Peyer's patch (tissue), 4 donors: Measurements from ENCODE around the gene GNG10. TPM values are rescaled to one million over a fixed set of nuclear protein-coding genes. Genes with fewer than 3 reads are reported as not detected.
A peak's percentile ranks its signal among the peaks of the same experiment; 100 is the strongest.

Experiments used
- DNase-seq, 3 donors: peaks; one replicate each; pipeline ENCODE4 v3.0.0-alpha.2; 2017 to 2019
- H3K27ac ChIP-seq, 4 donors: fragments of 200-600 bp; sonication (generic); one replicate each; pipeline ENCODE4 v1.5.1; 2016 to 2019
- H3K27me3 ChIP-seq, 2 donors: fragments of 200-600 bp; sonication (generic); one replicate each; pipeline ENCODE4 v1.5.1; 2019
- H3K36me3 ChIP-seq, 3 donors: fragments of 200-600 bp; sonication (generic); one replicate each; pipeline ENCODE4 v1.5.1; 2016 to 2019
- H3K4me1 ChIP-seq, 4 donors: fragments of 200-600 bp; sonication (generic); one replicate each; pipeline ENCODE4 v1.5.1; 2016 to 2019
- H3K4me3 ChIP-seq, 4 donors: fragments of 200-600 bp; sonication (generic); 1 replicate in 3 of 4; 2 replicates in 1 of 4; pipeline ENCODE4 v1.5.1; 2016 to 2019; ENCODE audit warnings: mild to moderate bottlenecking in 1 of 4
- H3K9me3 ChIP-seq, 4 donors: fragments of 200-600 bp; sonication (generic); one replicate each; pipeline ENCODE4 v1.5.1; 2016 to 2019; ENCODE audit warnings: mild to moderate bottlenecking in 1 of 4
- CTCF ChIP-seq, 6 experiments: fragments of 450-650 bp in 4 of 6; fragments of 200-600 bp in 2 of 6; sonication (generic) in 1 of 6; IDR thresholded peaks; one replicate each; pipeline ENCODE4 v1.5.1; 2017 to 2019; ENCODE audit warnings: antibody characterized with exemption in 6 of 6, mild to moderate bottlenecking in 3 of 6, moderate library complexity in 1 of 6
- POLR2A ChIP-seq, 2 donors: fragments of 450-650 bp; IDR thresholded peaks; one replicate each; pipeline ENCODE4 v1.5.1; 2017; ENCODE audit warnings: antibody characterized with exemption in 2 of 2, mild to moderate bottlenecking in 2 of 2, moderate library complexity in 2 of 2
- total RNA-seq, 4 donors: library from RNA; depleted of rRNA; stranded (reverse); fragments of >200 nt; gene quantifications; one replicate each; pipeline ENCODE4 v1.1.0, GENCODE V29; 2016

The GNG10 gene
- total RNA-seq, 4 donors from 2014 or later: 15.8 to 64.4 (median 31.5) TPM

GRCh38 chr9:111657051-111657450 lies 4.4 kb upstream of the GNG10 start:
- no peak for TF ChIP-seq POLR2A (IDR thresholded peaks at IDR 0.05)
- no peak for TF ChIP-seq CTCF (IDR thresholded peaks at IDR 0.05)
- Histone ChIP-seq H3K27me3 (no peaks in the 10 kb centered on the region), H3K36me3 (peaks cover 0 to 17% (median 0%) of the 10 kb centered on the region in 3 donors), H3K4me3 (no peak overlapping the region), H3K27ac (no peak overlapping the region), H3K4me1 (no peaks in the 10 kb centered on the region), H3K9me3 (no peaks in the 10 kb centered on the region)
- no peak for DNase-seq

GRCh38 chr9:111658943-111659342 lies 2.5 kb upstream of the GNG10 start:
- Histone ChIP-seq H3K36me3 (peaks cover 0 to 6% (median 0%) of the 10 kb centered on the region in 3 donors), H3K27ac (no peak overlapping the region), H3K27me3 (no peaks in the 10 kb centered on the region), H3K4me3 (no peak overlapping the region), H3K4me1 (peaks cover 0 to 12% (median 0%) of the 10 kb centered on the region in 4 donors), H3K9me3 (no peaks in the 10 kb centered on the region)
- no peak for TF ChIP-seq POLR2A (IDR thresholded peaks at IDR 0.05)
- TF ChIP-seq CTCF (IDR thresholded peaks at IDR 0.05): no peak
- peak in 2 of 3 donors; percentile 63 to 73 for DNase-seq

- no peaks in the 10 kb centered on the region for H3K27me3 ChIP-seq
- H3K9me3 ChIP-seq: no peaks in the 10 kb centered on the region
- DNase-seq: no peak
- H3K27ac ChIP-seq: no peak overlapping the region
- peaks cover 0 to 12% (median 0%) of the 10 kb centered on the region in 4 donors for H3K4me1 ChIP-seq
- TF ChIP-seq POLR2A (IDR thresholded peaks at IDR 0.05): no peak
- no peak for TF ChIP-seq CTCF (IDR thresholded peaks at IDR 0.05)
- H3K36me3 ChIP-seq: no peaks in the 10 kb centered on the region
- H3K4me3 ChIP-seq: no peak overlapping the region
These were observed 1.7 kb upstream of the GNG10 start for GRCh38 chr9:111659691-111660090.

- Histone ChIP-seq H3K4me1 (peaks cover 0 to 12% (median 0%) of the 10 kb centered on the region in 4 donors), H3K9me3 (no peaks in the 10 kb centered on the region), H3K4me3 (peak overlapping the region; percentile 55 to 93 (median 84)), H3K27me3 (no peaks in the 10 kb centered on the region), H3K27ac (peak overlapping the region; percentile 30 to 81 (median 74)), H3K36me3 (peaks cover 0 to 5% (median 0%) of the 10 kb centered on the region in 3 donors)
- TF ChIP-seq CTCF (IDR thresholded peaks at IDR 0.05) (no peak), POLR2A (IDR thresholded peaks at IDR 0.05) (no peak)
- peak; percentile 28 to 59 (median 56) for DNase-seq
These were observed 557 bp downstream of the GNG10 start for GRCh38 chr9:111661802-111662521.

- peak overlapping the region in 3 of 4 donors; percentile 12 to 81 (median 75) for H3K27ac ChIP-seq
- no peaks in the 10 kb centered on the region for H3K27me3 ChIP-seq
- no peak for DNase-seq
- no peaks in the 10 kb centered on the region for H3K9me3 ChIP-seq
- peaks cover 0 to 12% (median 0%) of the 10 kb centered on the region in 4 donors for H3K4me1 ChIP-seq
- H3K36me3 ChIP-seq: peaks cover 0 to 13% (median 0%) of the 10 kb centered on the region in 3 donors
- peak overlapping the region; percentile 55 to 93 (median 84) for H3K4me3 ChIP-seq
- TF ChIP-seq POLR2A (IDR thresholded peaks at IDR 0.05): no peak
- no peak for TF ChIP-seq CTCF (IDR thresholded peaks at IDR 0.05)
These were observed 1.3 kb downstream of the GNG10 start for GRCh38 chr9:111662576-111663300.
